NCI-H446 (cell line): ENCODE data around the gene ANAPC4.
A peak's percentile ranks its signal among the peaks of the same experiment; 100 is the strongest.
"Not testable (repeated sequence)": the region's sequence is repeated elsewhere in the genome, so short reads cannot be mapped to it uniquely, and the experiment has no call there.

Source experiments
- DNase-seq, 2 experiments: peaks; one replicate each; lab custom pipeline; 2025; lab: John Stamatoyannopoulos, UW

Gene ANAPC4

GRCh38 chr4:25376754-25377571 is at the start of gene ANAPC4:
ANAPC4 (plus strand) TSS chr4:25377263; CDS start chr4:25377428, 165 bp downstream.
- DNase-seq: peak; percentile 74 to 90

- not testable (repeated sequence) for DNase-seq
These were observed 48.6 kb upstream of the ANAPC4 start for GRCh38 chr4:25328463-25328862.

GRCh38 chr4:25330335-25330734 is 46.7 kb upstream of the ANAPC4 start:
- no peak for DNase-seq

DNA sequence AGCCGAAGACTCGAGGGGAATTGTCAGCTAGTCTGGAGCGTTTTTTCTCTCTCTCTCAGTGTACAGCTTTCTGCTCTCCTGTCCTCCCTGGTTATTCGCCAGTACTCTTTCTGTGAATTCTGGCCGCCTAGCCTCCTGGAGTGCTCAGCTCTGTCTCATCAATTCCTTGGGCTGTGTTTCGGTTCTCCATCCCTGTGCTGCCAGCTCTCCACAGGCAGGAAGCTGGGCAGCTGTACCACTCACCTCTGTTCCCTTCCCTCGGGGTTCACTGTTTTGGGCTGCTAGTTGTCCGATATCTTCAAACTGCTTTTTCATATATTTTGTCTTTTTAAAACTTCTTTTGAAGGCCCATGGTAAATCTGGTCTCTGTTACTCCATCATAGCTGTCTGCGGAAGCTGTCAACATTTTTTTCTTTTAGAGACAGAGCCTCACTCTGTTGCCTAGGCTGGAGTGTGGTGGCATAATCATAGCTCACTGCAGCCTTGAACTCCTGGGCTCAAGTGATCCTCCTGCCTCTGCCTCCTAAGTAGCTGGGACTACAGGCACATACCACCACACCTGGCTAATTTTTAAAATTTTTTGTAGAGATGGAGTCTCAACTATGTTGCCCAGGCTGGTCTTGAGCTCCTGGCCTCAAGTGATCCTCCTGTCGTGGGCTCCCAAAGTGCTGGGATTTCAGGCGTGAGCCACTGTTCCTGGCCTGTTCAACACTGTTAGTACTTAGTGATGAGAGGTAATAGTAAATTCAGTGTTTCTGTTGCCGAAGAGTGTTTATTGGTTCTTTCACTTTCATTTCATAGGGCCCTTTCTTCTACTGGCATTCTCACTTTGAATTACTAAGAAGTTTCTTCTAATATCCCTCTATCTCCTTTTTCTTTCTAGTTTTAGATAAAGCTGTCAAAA is 45.9 kb upstream of the ANAPC4 start:
- DNase-seq: no peak

DNA sequence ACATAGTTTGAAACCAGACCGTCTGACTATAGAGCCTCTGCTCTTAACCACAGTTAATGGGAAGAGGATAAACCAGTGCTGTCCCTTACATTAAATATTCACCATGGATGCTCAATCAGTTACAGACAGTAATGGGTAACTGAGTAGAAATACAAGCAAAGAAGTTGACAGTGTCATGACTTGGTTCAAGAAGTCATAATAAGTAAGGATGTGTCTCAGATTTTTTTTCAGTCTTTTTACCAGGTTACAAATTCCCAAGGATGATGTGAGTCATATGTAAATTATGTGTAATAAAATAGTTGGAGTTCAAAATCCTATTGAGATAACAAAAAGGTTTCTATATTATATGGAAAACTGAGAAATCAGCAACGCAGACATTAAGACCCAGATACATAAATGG is 33.4 kb upstream of the ANAPC4 start:
- no peak for DNase-seq

- DNase-seq: no peak
These were observed 31.3 kb upstream of the ANAPC4 start for GRCh38 chr4:25345744-25346143.

DNA sequence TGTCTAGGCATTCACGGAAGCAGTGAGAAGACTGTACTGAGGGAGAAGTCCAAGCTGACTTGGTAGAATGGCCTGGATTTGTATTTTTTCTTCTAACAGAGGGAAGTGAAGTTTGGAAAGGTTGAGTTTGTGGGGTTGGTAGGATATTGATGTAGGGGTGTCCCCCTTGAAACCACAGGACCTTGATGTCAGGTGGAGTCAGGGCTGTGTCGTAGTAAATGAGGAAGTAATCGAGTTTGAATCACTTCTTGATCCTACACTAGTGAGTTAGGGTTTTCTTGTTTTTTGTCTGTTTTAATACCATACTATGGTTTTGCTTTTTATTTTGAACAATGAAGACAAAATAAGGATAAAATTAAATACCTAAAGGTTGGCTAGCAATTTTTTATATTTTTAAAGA is 30.1 kb upstream of the ANAPC4 start:
- no peak for DNase-seq

GRCh38 chr4:25347473-25347872 is 29.6 kb upstream of the ANAPC4 start:
- no peak for DNase-seq

GRCh38 chr4:25347971-25348370 is 29.1 kb upstream of the ANAPC4 start:
- DNase-seq: no peak

- DNase-seq: no peak
These were observed 26.5 kb upstream of the ANAPC4 start for GRCh38 chr4:25350561-25350960.

GRCh38 chr4:25351777-25352416 is 25.2 kb upstream of the ANAPC4 start:
- no peak for DNase-seq

- DNase-seq: no peak
These were observed 21.0 kb upstream of the ANAPC4 start for GRCh38 chr4:25356068-25356467.

- no peak for DNase-seq
These were observed 18.4 kb upstream of the ANAPC4 start for GRCh38 chr4:25358515-25359275.

DNA sequence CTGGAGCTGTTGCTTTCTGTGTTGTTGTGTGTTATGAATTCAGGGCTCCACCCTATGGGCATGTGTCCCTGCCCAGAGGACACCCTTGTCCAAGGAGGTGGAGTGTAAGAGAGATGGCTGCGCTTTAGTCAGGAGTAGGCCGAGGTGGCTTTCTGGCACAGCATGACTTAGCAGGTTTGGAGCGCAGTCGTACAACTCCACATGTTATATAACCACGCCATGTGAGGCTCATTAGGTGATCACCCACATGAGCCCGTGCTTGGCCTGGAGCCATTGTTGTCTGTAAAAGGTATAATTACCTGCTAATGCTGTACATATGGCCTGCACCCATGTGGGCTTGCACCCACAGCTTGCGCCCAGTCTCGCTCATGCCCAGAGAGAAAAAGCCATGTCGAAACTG is 15.8 kb upstream of the ANAPC4 start:
- DNase-seq: no peak

GRCh38 chr4:25367004-25367621 is 9.9 kb upstream of the ANAPC4 start:
- peak in 1 of 2 experiments; percentile 35 for DNase-seq

- no peak for DNase-seq
These were observed 9.2 kb upstream of the ANAPC4 start for GRCh38 chr4:25367877-25368276.

- DNase-seq: no peak
These were observed 8.7 kb upstream of the ANAPC4 start for GRCh38 chr4:25368315-25368714.

- DNase-seq: no peak
These were observed 6.8 kb upstream of the ANAPC4 start for GRCh38 chr4:25370242-25370641.

GRCh38 chr4:25372549-25372948 is 4.5 kb upstream of the ANAPC4 start:
- not testable (repeated sequence) for DNase-seq

GRCh38 chr4:25377572-25378436 is 741 bp downstream of the ANAPC4 start:
- DNase-seq: no peak
